IPS DF 4.7 (cell line): ENCODE results near the gene TMEM88.

Experiments used
- DNase-seq: peaks from one replicate; pipeline ENCODE4 v3.0.0-alpha.2; 2013; ENCODE audit warnings: low spot score; ENCODE audit errors: extremely low read depth

The TMEM88 gene

GRCh38 chr17:7843536-7844291 is 11.2 kb upstream of the TMEM88 start:
- DNase-seq = no peak

GRCh38 chr17:7844292-7845154 is 10.3 kb upstream of the TMEM88 start:
- no peak for DNase-seq

- DNase-seq = no peak
These were observed 9.4 kb upstream of the TMEM88 start for GRCh38 chr17:7845359-7846062.

- no peak for DNase-seq
These were observed 8.7 kb upstream of the TMEM88 start for GRCh38 chr17:7846063-7846735.

GRCh38 chr17:7846765-7847661 is 7.9 kb upstream of the TMEM88 start:
- DNase-seq = no peak

GRCh38 chr17:7848131-7848579 is 6.7 kb upstream of the TMEM88 start:
- no peak for DNase-seq

GRCh38 chr17:7848739-7849129 is 6.1 kb upstream of the TMEM88 start:
- no peak for DNase-seq

GRCh38 chr17:7849130-7849750 is 5.6 kb upstream of the TMEM88 start:
- DNase-seq = no peak

GRCh38 chr17:7849751-7850504 is 4.9 kb upstream of the TMEM88 start:
- DNase-seq = no peak

GRCh38 chr17:7850701-7851437 is 4.0 kb upstream of the TMEM88 start:
- DNase-seq = no peak

GRCh38 chr17:7851438-7852261 is 3.2 kb upstream of the TMEM88 start:
- DNase-seq = no peak

GRCh38 chr17:7852262-7852670 is 2.6 kb upstream of the TMEM88 start:
- DNase-seq = no peak

- no peak for DNase-seq
These were observed 1.8 kb upstream of the TMEM88 start for GRCh38 chr17:7852919-7853690.

GRCh38 chr17:7853691-7854038 is 1.2 kb upstream of the TMEM88 start:
- no peak for DNase-seq

- no peak for DNase-seq
These were observed 638 bp upstream of the TMEM88 start for GRCh38 chr17:7854078-7854777.

- DNase-seq = no peak
These were observed 769 bp downstream of the TMEM88 start for GRCh38 chr17:7855660-7856010.
